ENCODE measurements around the gene CFAP74.
A peak's percentile ranks its signal among the peaks of the same experiment; 100 is the strongest.

CFAP74 gene

GRCh38 chr1:2003541-2004131, at the start of gene CFAP74:
Gene CFAP74, minus strand, starts transcription at chr1:2003786. Its CDS starts 12,830 bp downstream, at chr1:1990956.
- peak in 1 of 2 donors; percentile 15 for DNase-seq (ENCODE audit: extremely low read depth in 1 of 2, low read depth in 1 of 2)

- no peak for DNase-seq (ENCODE audit: extremely low read depth in 1 of 2, low read depth in 1 of 2)
These were observed 49.6 kb upstream of the CFAP74 start for GRCh38 chr1:2053217-2053616.

- no peak for DNase-seq (ENCODE audit: extremely low read depth in 1 of 2, low read depth in 1 of 2)
These were observed 49.2 kb upstream of the CFAP74 start for GRCh38 chr1:2052756-2053155.

GRCh38 chr1:2052054-2052679, 48.6 kb upstream of the CFAP74 start:
- no peak for DNase-seq (ENCODE audit: extremely low read depth in 1 of 2, low read depth in 1 of 2)

- no peak for DNase-seq (ENCODE audit: extremely low read depth in 1 of 2, low read depth in 1 of 2)
These were observed 47.5 kb upstream of the CFAP74 start for GRCh38 chr1:2050793-2051682.

- DNase-seq (ENCODE audit: extremely low read depth in 1 of 2, low read depth in 1 of 2), result no peak
These were observed 46.8 kb upstream of the CFAP74 start for GRCh38 chr1:2050461-2050792.

- DNase-seq (ENCODE audit: extremely low read depth in 1 of 2, low read depth in 1 of 2), result peak; percentile 86 to 90
These were observed 46.3 kb upstream of the CFAP74 start, which contains the start of gene PRKCZ for GRCh38 chr1:2049718-2050431. Gene PRKCZ, plus strand, starts transcription at chr1:2050411. Its CDS starts 220 bp downstream, at chr1:2050631.

GRCh38 chr1:2049225-2049717, 45.7 kb upstream of the CFAP74 start:
- no peak for DNase-seq (ENCODE audit: extremely low read depth in 1 of 2, low read depth in 1 of 2)

GRCh38 chr1:2047749-2048729, 44.5 kb upstream of the CFAP74 start:
- no peak for DNase-seq (ENCODE audit: extremely low read depth in 1 of 2, low read depth in 1 of 2)

- no peak for DNase-seq (ENCODE audit: extremely low read depth in 1 of 2, low read depth in 1 of 2)
These were observed 43.6 kb upstream of the CFAP74 start for GRCh38 chr1:2046953-2047748.

GRCh38 chr1:2046174-2046917, 42.8 kb upstream of the CFAP74 start:
- peak in 1 of 2 donors; percentile 24 for DNase-seq (ENCODE audit: extremely low read depth in 1 of 2, low read depth in 1 of 2)

- DNase-seq (ENCODE audit: extremely low read depth in 1 of 2, low read depth in 1 of 2), result no peak
These were observed 42.0 kb upstream of the CFAP74 start for GRCh38 chr1:2045468-2046173.

- peak; percentile 43 to 56 for DNase-seq (ENCODE audit: extremely low read depth in 1 of 2, low read depth in 1 of 2)
These were observed 41.1 kb upstream of the CFAP74 start for GRCh38 chr1:2044510-2045319.

GRCh38 chr1:2043886-2044285, 40.3 kb upstream of the CFAP74 start:
- DNase-seq (ENCODE audit: extremely low read depth in 1 of 2, low read depth in 1 of 2), result no peak

GRCh38 chr1:2042830-2043773, 39.5 kb upstream of the CFAP74 start:
- no peak for DNase-seq (ENCODE audit: extremely low read depth in 1 of 2, low read depth in 1 of 2)

- DNase-seq (ENCODE audit: extremely low read depth in 1 of 2, low read depth in 1 of 2), result no peak
These were observed 38.3 kb upstream of the CFAP74 start for GRCh38 chr1:2041887-2042286.

All from stimulated activated CD8-positive, alpha-beta memory T cell treated with anti-CD3 and anti-CD28 coated beads, Interleukin-7, amount 100 ng/mL, for 48 hours (primary cell).